HepG2 (cell line): ENCODE measurements around the gene USP27X.

Experiments
- CTCF ChIP-seq: sonication (generic); formaldehyde crosslinking; IDR thresholded peaks from 2 replicates; pipeline ENCODE4 v1.5.0; 2020; ENCODE audit warnings: mild to moderate bottlenecking, missing genetic modification reagents, moderate library complexity
- JUNB ChIP-seq: sonication (generic); formaldehyde crosslinking; IDR thresholded peaks from 2 replicates; pipeline ENCODE4 v1.8.0; 2022; ENCODE audit warnings: missing genetic modification reagents, mild to moderate bottlenecking, borderline replicate concordance
- RERE ChIP-seq: IDR thresholded peaks from 2 replicates; pipeline ENCODE4 v1.6.1; 2016; ENCODE audit warnings: low read depth, missing genetic modification reagents, missing compliant biosample characterization
- REST ChIP-seq, 2 experiments: IDR thresholded peaks; 2 replicates each; pipeline ENCODE4 v1.6.1; 2011 to 2012; ENCODE audit warnings: low read length in 2 of 2, borderline replicate concordance in 1 of 2, low read depth in 1 of 2, mild to moderate bottlenecking in 1 of 2, moderate library complexity in 1 of 2

- TF ChIP-seq JUNB (CRISPR knock-in tag): no peak
- no peak for TF ChIP-seq REST (IDR thresholded peaks at IDR 0.05; ENCODE audit: borderline replicate concordance in 1 of 2, low read depth in 1 of 2, low read length in 2 of 2)
- TF ChIP-seq CTCF (CRISPR knock-in tag): no peak
- no peak for TF ChIP-seq RERE
These were observed 13.3 kb downstream of the USP27X start for GRCh38 chrX:49892542-49892941.
